HEK293 (cell line): Measurements from ENCODE around the gene SH3BP2.

ENCODE experiments used
- CTCF ChIA-PET: fragments of 350-600 bp; formaldehyde crosslinking; extraction: SDS; loops from one replicate; lab custom pipeline; 2021; ENCODE audit warnings: antibody characterized with exemption; lab: Yijun Ruan, JAX
- POLR2A ChIA-PET: fragments of 300-600 bp; formaldehyde crosslinking; extraction: SDS; loops from one replicate; lab custom pipeline; 2020; ENCODE audit warnings: antibody characterized with exemption, inconsistent platforms; lab: Yijun Ruan, JAX
- H3K27ac ChIP-seq: fragments of 200-500 bp; sonication (Bioruptor generic); 2 replicates; pipeline ENCODE4 v1.5.1; 2014; ENCODE audit warnings: low read depth, low read length, control low read depth, inconsistent platforms; ENCODE audit errors: extremely low read depth
- H3K36me3 ChIP-seq, 2 experiments: fragments of 200-500 bp in 1 of 2; sonication (Bioruptor generic) in 1 of 2; 1 replicate in 1 of 2; 2 replicates in 1 of 2; pipeline ENCODE4 v1.5.1; 2014 to 2017; ENCODE audit warnings: inconsistent platforms in 2 of 2, low read length in 2 of 2; ENCODE audit not compliant: control insufficient read depth in 2 of 2, insufficient read depth in 1 of 2
- H3K4me1 ChIP-seq: fragments of 200-500 bp; sonication (Bioruptor generic); 2 replicates; pipeline ENCODE4 v1.5.1; 2014; ENCODE audit warnings: mild to moderate bottlenecking, low read length, inconsistent platforms; ENCODE audit not compliant: control insufficient read depth, insufficient read depth
- H3K4me3 ChIP-seq: 2 replicates; pipeline ENCODE4 v1.5.1; 2011; ENCODE audit warnings: low read depth, mild to moderate bottlenecking, control low read depth, low read length, moderate library complexity
- H3K9me3 ChIP-seq: fragments of 200-500 bp; sonication (Bioruptor generic); 2 replicates; pipeline ENCODE4 v1.5.1; 2014; ENCODE audit warnings: low read depth, low read length, inconsistent platforms; ENCODE audit not compliant: control insufficient read depth, insufficient read depth
- GLIS1 ChIP-seq: fragments of 450-650 bp; formaldehyde crosslinking; IDR thresholded peaks from 2 replicates; pipeline ENCODE4 v1.5.1; 2016; ENCODE audit warnings: missing biosample characterization, missing genetic modification characterization
- INSM2 ChIP-seq: fragments of 450-650 bp; formaldehyde crosslinking; IDR thresholded peaks from 2 replicates; pipeline ENCODE4 v1.5.1; 2016; ENCODE audit warnings: missing biosample characterization, missing genetic modification characterization
- KLF8 ChIP-seq: fragments of 450-650 bp; formaldehyde crosslinking; IDR thresholded peaks from 2 replicates; pipeline ENCODE4 v1.5.1; 2016; ENCODE audit warnings: missing biosample characterization, missing genetic modification characterization
- MEIS1 ChIP-seq: sonication (generic); formaldehyde crosslinking; IDR thresholded peaks from 2 replicates; pipeline ENCODE4 v1.8.1; 2022; ENCODE audit warnings: missing genetic modification reagents, mild to moderate bottlenecking, borderline replicate concordance
- SP2 ChIP-seq: fragments of 450-650 bp; formaldehyde crosslinking; IDR thresholded peaks from 2 replicates; pipeline ENCODE4 v1.5.1; 2016; ENCODE audit warnings: missing biosample characterization, missing genetic modification characterization
- SP7 ChIP-seq: fragments of 450-650 bp; formaldehyde crosslinking; IDR thresholded peaks from 2 replicates; pipeline ENCODE4 v1.5.1; 2016; ENCODE audit warnings: missing biosample characterization, missing genetic modification characterization
- ZBTB17 ChIP-seq: fragments of 450-650 bp; formaldehyde crosslinking; IDR thresholded peaks from 2 replicates; pipeline ENCODE4 v1.5.1; 2016; ENCODE audit warnings: missing biosample characterization, missing genetic modification characterization
- ZBTB8A ChIP-seq: fragments of 450-650 bp; formaldehyde crosslinking; IDR thresholded peaks from 2 replicates; pipeline ENCODE4 v1.5.1; 2016; ENCODE audit warnings: missing biosample characterization, missing genetic modification characterization
- ZNF174 ChIP-seq: fragments of 450-650 bp; formaldehyde crosslinking; IDR thresholded peaks from 2 replicates; pipeline ENCODE4 v1.5.0; 2017; ENCODE audit warnings: missing biosample characterization, mild to moderate bottlenecking, missing genetic modification characterization
- ZNF335 ChIP-seq: fragments of 450-650 bp; formaldehyde crosslinking; conservative IDR thresholded peaks from 2 replicates; pipeline ENCODE4 v1.5.1; 2016; ENCODE audit warnings: missing biosample characterization, missing genetic modification characterization
- ZNF398 ChIP-seq: fragments of 450-650 bp; formaldehyde crosslinking; IDR thresholded peaks from 2 replicates; pipeline ENCODE4 v1.5.1; 2017; ENCODE audit warnings: missing biosample characterization, missing genetic modification characterization
- ZNF404 ChIP-seq: fragments of 450-650 bp; formaldehyde crosslinking; IDR thresholded peaks from 2 replicates; pipeline ENCODE4 v1.5.1; 2017; ENCODE audit warnings: missing biosample characterization, missing genetic modification characterization
- ZNF501 ChIP-seq: fragments of 450-650 bp; formaldehyde crosslinking; IDR thresholded peaks from 2 replicates; pipeline ENCODE4 v1.5.1; 2016; ENCODE audit warnings: missing biosample characterization, missing genetic modification characterization
- ZNF513 ChIP-seq: fragments of 450-650 bp; IDR thresholded peaks from 2 replicates; pipeline ENCODE4 v1.5.1; 2018; ENCODE audit warnings: missing biosample characterization, missing genetic modification characterization
- ZNF518A ChIP-seq: fragments of 450-650 bp; formaldehyde crosslinking; conservative IDR thresholded peaks from 2 replicates; pipeline ENCODE4 v1.5.1; 2016; ENCODE audit warnings: low read depth, missing biosample characterization, missing genetic modification characterization
- ZNF580 ChIP-seq: fragments of 450-650 bp; formaldehyde crosslinking; IDR thresholded peaks from 2 replicates; pipeline ENCODE4 v1.5.1; 2016; ENCODE audit warnings: missing biosample characterization, missing genetic modification characterization
- ZNF660 ChIP-seq: fragments of 450-650 bp; IDR thresholded peaks from 2 replicates; pipeline ENCODE4 v1.5.1; 2018; ENCODE audit warnings: missing biosample characterization, mild to moderate bottlenecking, missing genetic modification characterization
- ZNF664 ChIP-seq: fragments of 450-650 bp; formaldehyde crosslinking; IDR thresholded peaks from 2 replicates; pipeline ENCODE4 v1.5.1; 2016; ENCODE audit warnings: missing biosample characterization, missing genetic modification characterization
- ZNF76 ChIP-seq: fragments of 450-650 bp; formaldehyde crosslinking; IDR thresholded peaks from 2 replicates; pipeline ENCODE4; 2016; ENCODE audit warnings: low read depth, missing biosample characterization, missing genetic modification characterization, borderline replicate concordance

SH3BP2 gene

GRCh38 chr4:2745516-2745915, 47.4 kb upstream of the SH3BP2 start:
- POLR2A ChIA-PET = no interaction called here
- H3K27ac ChIP-seq = no peak overlapping the region
- no peaks in the 10 kb centered on the region for H3K4me1 ChIP-seq

More at GRCh38 chr4:2745516-2745915, 47.4 kb upstream of the SH3BP2 start:
- peaks cover 0 to 68% of the 10 kb centered on the region in 2 experiments; a peak in 2 of 3 replicates for H3K36me3 ChIP-seq
- no peaks in the 10 kb centered on the region for H3K9me3 ChIP-seq
- H3K4me3 ChIP-seq = no peak overlapping the region
- TF ChIP-seq ZNF580 (tag by site-specific recombination) (no peak), GLIS1 (tag by site-specific recombination) (no peak), KLF8 (tag by site-specific recombination) (no peak), ZNF174 (tag by site-specific recombination) (no peak), ZBTB17 (tag by site-specific recombination) (no peak), ZNF518A (no peak), ZNF664 (tag by site-specific recombination) (no peak), ZNF76 (tag by site-specific recombination) (no peak), ZNF404 (no peak), MEIS1 (CRISPR knock-in tag) (no peak), ZNF513 (tag by site-specific recombination) (no peak), ZNF398 (tag by site-specific recombination) (no peak), ZNF501 (tag by site-specific recombination) (no peak), ZBTB8A (tag by site-specific recombination) (no peak), SP2 (no peak), ZNF335 (no peak), SP7 (tag by site-specific recombination) (no peak), INSM2 (no peak), ZNF660 (tag by site-specific recombination) (no peak)
- CTCF ChIA-PET = interaction anchor here (0.5 kb wide), 1 partner anchor 110 kb away, joined by 4 read pairs; no protein-coding TSS in a partner anchor
